ENCODE measurements around the gene LUZP4.

GRCh38 chrX:115259238-115259875, 30.2 kb upstream of the LUZP4 start:
- no peak for TF ChIP-seq EZH2 (IDR thresholded peaks at IDR 0.05; ENCODE audit: low read depth)
- TF ChIP-seq, protein P1, sequence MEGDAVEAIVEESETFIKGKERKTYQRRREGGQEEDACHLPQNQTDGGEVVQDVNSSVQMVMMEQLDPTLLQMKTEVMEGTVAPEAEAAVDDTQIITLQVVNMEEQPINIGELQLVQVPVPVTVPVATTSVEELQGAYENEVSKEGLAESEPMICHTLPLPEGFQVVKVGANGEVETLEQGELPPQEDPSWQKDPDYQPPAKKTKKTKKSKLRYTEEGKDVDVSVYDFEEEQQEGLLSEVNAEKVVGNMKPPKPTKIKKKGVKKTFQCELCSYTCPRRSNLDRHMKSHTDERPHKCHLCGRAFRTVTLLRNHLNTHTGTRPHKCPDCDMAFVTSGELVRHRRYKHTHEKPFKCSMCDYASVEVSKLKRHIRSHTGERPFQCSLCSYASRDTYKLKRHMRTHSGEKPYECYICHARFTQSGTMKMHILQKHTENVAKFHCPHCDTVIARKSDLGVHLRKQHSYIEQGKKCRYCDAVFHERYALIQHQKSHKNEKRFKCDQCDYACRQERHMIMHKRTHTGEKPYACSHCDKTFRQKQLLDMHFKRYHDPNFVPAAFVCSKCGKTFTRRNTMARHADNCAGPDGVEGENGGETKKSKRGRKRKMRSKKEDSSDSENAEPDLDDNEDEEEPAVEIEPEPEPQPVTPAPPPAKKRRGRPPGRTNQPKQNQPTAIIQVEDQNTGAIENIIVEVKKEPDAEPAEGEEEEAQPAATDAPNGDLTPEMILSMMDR (conservative IDR thresholded peaks at IDR 0.05) = no peak
